Calu3 (cell line): ENCODE data around the gene SIM2. TPM values are rescaled to one million over a fixed set of nuclear protein-coding genes. Genes with fewer than 3 reads are reported as not detected.

Source experiments
- BruUV-seq: library from RNA; stranded (reverse); fragments of 400-500 nt; replicated peaks from 2 replicates; lab custom pipeline; 2021; lab: Mats Ljungman, UMichigan
- CTCF ChIA-PET: fragments of 300-600 bp; sonication (Branson Sonifier 250); formaldehyde crosslinking; loops from one replicate; lab custom pipeline; 2022; ENCODE audit warnings: antibody characterized with exemption; lab: Charles Lee
- DNase-seq: peaks from one replicate; pipeline ENCODE4 v3.0.0; 2022
- H3K27ac Mint-ChIP-seq: one replicate; pipeline ENCODE4 v1.8.0; 2022; ENCODE audit warnings: mixed read lengths; ENCODE audit not compliant: unreplicated experiment
- H3K27me3 Mint-ChIP-seq: one replicate; pipeline ENCODE4 v1.8.0; 2022; ENCODE audit warnings: mixed read lengths; ENCODE audit not compliant: unreplicated experiment
- H3K36me3 Mint-ChIP-seq: one replicate; pipeline ENCODE4 v1.8.0; 2022; ENCODE audit warnings: mild to moderate bottlenecking, moderate library complexity, mixed read lengths; ENCODE audit not compliant: insufficient read depth, unreplicated experiment
- H3K4me1 Mint-ChIP-seq: one replicate; pipeline ENCODE4 v1.8.0; 2022; ENCODE audit warnings: mild to moderate bottlenecking, low read depth, mixed read lengths; ENCODE audit not compliant: unreplicated experiment
- H3K4me3 Mint-ChIP-seq: one replicate; pipeline ENCODE4 v1.8.0; 2022; ENCODE audit warnings: mild to moderate bottlenecking, low read depth, moderate library complexity, mixed read lengths; ENCODE audit not compliant: unreplicated experiment
- H3K9me3 Mint-ChIP-seq: one replicate; pipeline ENCODE4 v1.8.0; 2022; ENCODE audit warnings: low read depth, mixed read lengths; ENCODE audit not compliant: unreplicated experiment
- CTCF ChIP-seq: fragments of 200-600 bp; IDR thresholded peaks from one replicate; pipeline ENCODE4 v1.8.0; 2022; ENCODE audit warnings: antibody characterized with exemption; ENCODE audit not compliant: unreplicated experiment
- intact Hi-C: fragments of 100-400 bp; cut with micrococcal nuclease; formaldehyde crosslinking; loops from one replicate; pipeline ENCODE4 v1.10.0; 2022; ENCODE audit not compliant: unreplicated experiment
- total RNA-seq: library from RNA; stranded (reverse); gene quantifications from 2 replicates; pipeline ENCODE4 v1.2.3, GENCODE V29; 2022

The SIM2 gene
- total RNA-seq, 1 experiment from 2014 or later = 15.4 TPM

DNA sequence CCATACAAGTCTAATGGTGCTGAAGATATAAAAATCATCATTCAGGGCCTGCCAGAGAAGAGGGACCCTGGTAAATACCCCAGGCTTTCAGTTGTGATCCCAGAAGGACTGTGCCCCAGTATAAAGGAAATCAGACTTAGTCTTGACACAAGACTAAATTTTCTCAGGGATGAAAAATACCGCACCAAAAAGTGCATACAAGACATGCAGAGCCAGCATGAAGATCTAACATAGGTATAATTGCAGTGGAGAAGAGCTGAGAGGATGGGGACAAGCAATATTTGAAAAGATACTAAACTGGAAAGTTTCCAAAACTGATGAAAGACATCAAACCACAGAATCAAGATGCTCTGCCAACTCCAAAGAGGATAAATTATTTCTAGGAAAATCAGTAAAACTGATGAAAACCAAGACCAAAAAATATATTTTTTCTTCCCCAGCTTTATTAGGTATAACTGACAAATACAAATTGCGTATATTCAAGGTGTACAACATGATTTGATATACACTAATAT is 17.7 kb upstream of the SIM2 start:
- intact Hi-C loops = no loop called here
- Mint-ChIP-seq H3K27ac (no peak overlapping the region), H3K4me1 (peaks cover 10% of the 10 kb centered on the region), H3K4me3 (no peak overlapping the region), H3K36me3 (no peaks in the 10 kb centered on the region), H3K9me3 (peaks cover 5% of the 10 kb centered on the region), H3K27me3 (peaks cover 12% of the 10 kb centered on the region)
- no peak for DNase-seq
- CTCF ChIA-PET = no interaction called here
- BruUV-seq = no TSS peak
- TF ChIP-seq CTCF = no peak

GRCh38 chr21:36684957-36685714 is 13.8 kb upstream of the SIM2 start:
- CTCF ChIA-PET = interaction anchor here (1.0 kb wide), 1 partner anchor 50 kb away, joined by 3 read pairs; no protein-coding TSS in a partner anchor
- H3K4me3 Mint-ChIP-seq = no peak overlapping the region

DNA sequence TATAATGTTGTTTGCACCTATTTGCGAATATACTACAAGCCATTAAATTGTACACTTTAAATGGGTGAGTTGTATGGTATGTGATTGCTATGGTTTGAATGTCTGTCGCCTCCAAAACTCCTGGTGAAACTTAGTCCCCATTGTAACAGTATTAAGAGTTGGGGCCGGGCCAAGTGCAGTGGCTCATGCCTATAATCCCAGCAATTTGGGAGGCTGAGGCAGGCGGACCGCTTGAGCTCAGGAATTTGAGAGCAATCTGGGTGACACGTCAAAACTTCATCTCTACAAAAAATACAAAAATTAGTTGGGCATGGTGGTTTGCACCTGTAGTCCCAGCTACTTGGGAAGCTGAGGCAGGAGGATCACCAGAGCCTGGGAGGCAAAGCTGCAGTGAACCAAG is 12.0 kb upstream of the SIM2 start:
- H3K4me1 Mint-ChIP-seq = no peaks in the 10 kb centered on the region
- H3K36me3 Mint-ChIP-seq = peaks cover 4% of the 10 kb centered on the region
- CTCF ChIA-PET = no interaction called here
- no peak for TF ChIP-seq CTCF
- intact Hi-C loops = no loop called here
- H3K27ac Mint-ChIP-seq = no peak overlapping the region
- no peak overlapping the region for H3K4me3 Mint-ChIP-seq
- no TSS peak for BruUV-seq
- H3K27me3 Mint-ChIP-seq = peaks cover 12% of the 10 kb centered on the region
- H3K9me3 Mint-ChIP-seq = no peaks in the 10 kb centered on the region
- no peak for DNase-seq

More at GRCh38 chr21:36684957-36685714, 13.8 kb upstream of the SIM2 start:
- Mint-ChIP-seq H3K36me3 (no peaks in the 10 kb centered on the region), H3K4me1 (no peaks in the 10 kb centered on the region), H3K9me3 (peaks cover 3% of the 10 kb centered on the region), H3K27me3 (peaks cover 12% of the 10 kb centered on the region), H3K27ac (no peak overlapping the region)
- no peak for DNase-seq
- intact Hi-C loops = no loop called here
- no peak for TF ChIP-seq CTCF
- BruUV-seq = no TSS peak

- no peaks in the 10 kb centered on the region for H3K9me3 Mint-ChIP-seq
- CTCF ChIA-PET = no interaction called here
- no TSS peak for BruUV-seq
- intact Hi-C loops = no loop called here
- H3K4me3 Mint-ChIP-seq = no peak overlapping the region
- no peak for TF ChIP-seq CTCF
- H3K27ac Mint-ChIP-seq = no peak overlapping the region
- H3K36me3 Mint-ChIP-seq = peaks cover 5% of the 10 kb centered on the region
- no peak for DNase-seq
- no peaks in the 10 kb centered on the region for H3K4me1 Mint-ChIP-seq
- peaks cover 12% of the 10 kb centered on the region for H3K27me3 Mint-ChIP-seq
Measured at GRCh38 chr21:36688324-36688723, 10.6 kb upstream of the SIM2 start.
